GM19452 (cell line): ENCODE results near the gene HSPA1A.
A peak's percentile ranks its signal among the peaks of the same experiment; 100 is the strongest.
"Not testable (repeated sequence)": the region's sequence is repeated elsewhere in the genome, so short reads cannot be mapped to it uniquely, and the experiment has no call there.

Experiments used
- ATAC-seq: cut with Tn5 transposase; IDR thresholded peaks from one replicate; pipeline ENCODE4 v1.9.1; 2021; ENCODE audit not compliant: unreplicated experiment

The HSPA1A gene

GRCh38 chr6:31862344-31863235 is 47.2 kb downstream of the HSPA1A start, which contains the start of gene NEU1:
Gene NEU1, minus strand, starts transcription at chr6:31862821. Its CDS starts 45 bp downstream, at chr6:31862776.
- ATAC-seq = peak; percentile 91

DNA sequence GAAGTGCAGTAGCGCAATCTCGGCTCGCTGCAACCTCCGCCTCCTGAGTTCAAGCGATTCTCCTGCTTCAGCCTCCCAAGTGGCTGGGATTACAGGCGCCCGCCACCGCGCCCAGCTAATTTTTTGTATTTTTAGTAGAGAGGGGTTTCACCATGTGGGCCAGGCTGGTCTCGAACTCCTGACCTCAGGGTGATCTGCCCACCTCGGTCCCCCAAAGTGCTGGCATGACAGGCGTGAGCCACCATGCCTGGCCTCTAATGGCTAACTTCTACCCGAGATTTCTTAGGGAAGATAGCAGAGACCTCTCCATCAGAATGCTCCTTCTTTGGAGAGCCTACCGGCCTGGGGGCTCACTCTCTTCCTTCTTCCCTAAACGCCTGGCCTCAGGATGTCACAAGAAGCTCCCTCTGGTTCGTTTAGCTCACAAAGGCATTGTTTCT is 48.8 kb downstream of the HSPA1A start:
- not testable (repeated sequence) for ATAC-seq

DNA sequence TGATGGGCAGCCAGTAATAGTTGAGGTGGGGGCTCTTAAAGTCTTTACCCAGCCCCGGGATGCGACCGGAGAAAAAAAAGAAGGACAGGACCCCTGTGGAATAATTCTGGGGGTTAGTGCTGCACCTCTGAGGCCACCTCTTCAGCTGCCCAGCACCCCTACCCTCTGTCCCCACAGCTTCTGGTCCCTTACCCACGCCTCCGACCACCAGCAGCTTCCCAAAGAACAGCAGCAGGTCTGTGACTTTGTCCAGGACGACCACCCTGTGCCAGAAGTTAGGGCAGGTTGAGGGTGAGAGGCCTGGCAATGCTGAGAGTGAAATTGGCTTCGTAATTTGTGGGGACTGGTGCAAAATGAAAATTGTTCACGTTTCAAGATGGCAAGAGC is 49.5 kb downstream of the HSPA1A start:
- ATAC-seq = no peak

- no peak for ATAC-seq
These were observed 50.1 kb downstream of the HSPA1A start for GRCh38 chr6:31865205-31866118.
